ENCODE data around the gene KIRREL1.

KIRREL1 gene

DNA sequence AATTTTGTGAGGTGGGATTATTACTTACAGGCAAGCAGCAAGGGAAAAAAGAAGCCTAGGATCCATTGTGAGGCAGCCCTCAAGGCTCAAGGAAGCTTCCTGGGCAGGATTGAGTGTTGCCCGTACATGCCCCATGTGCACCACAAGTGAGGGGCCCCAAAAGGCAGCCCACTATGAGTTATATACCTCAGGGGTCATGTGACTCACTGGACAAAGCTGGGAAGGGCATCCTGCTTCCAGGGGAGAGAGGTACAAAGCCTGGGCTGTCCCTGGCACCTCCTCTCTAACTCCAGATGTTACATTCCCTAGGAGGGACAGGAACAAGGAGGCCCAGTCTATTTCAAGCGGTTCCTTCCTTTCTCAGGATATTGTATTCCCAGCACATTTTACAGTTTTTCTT, 153.3 kb downstream of the KIRREL1 start:
- ChIA-PET POLR2A (no interaction called here), CTCF (interaction anchor here (0.9 to 2.1 kb wide), 3 partner anchors 22 to 26 kb away, joined by 4 to 8 read pairs (median 4); no protein-coding TSS in a partner anchor)
- DNase-seq (ENCODE audit: low read depth, low spot score) = no peak
- no peak overlapping the region for H3K4me3 ChIP-seq (ENCODE audit: low read depth, low read length)
- TF ChIP-seq, protein P1, sequence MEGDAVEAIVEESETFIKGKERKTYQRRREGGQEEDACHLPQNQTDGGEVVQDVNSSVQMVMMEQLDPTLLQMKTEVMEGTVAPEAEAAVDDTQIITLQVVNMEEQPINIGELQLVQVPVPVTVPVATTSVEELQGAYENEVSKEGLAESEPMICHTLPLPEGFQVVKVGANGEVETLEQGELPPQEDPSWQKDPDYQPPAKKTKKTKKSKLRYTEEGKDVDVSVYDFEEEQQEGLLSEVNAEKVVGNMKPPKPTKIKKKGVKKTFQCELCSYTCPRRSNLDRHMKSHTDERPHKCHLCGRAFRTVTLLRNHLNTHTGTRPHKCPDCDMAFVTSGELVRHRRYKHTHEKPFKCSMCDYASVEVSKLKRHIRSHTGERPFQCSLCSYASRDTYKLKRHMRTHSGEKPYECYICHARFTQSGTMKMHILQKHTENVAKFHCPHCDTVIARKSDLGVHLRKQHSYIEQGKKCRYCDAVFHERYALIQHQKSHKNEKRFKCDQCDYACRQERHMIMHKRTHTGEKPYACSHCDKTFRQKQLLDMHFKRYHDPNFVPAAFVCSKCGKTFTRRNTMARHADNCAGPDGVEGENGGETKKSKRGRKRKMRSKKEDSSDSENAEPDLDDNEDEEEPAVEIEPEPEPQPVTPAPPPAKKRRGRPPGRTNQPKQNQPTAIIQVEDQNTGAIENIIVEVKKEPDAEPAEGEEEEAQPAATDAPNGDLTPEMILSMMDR (IDR thresholded peaks at IDR 0.05; ENCODE audit: insufficient read depth, low read length, missing control alignments) = no peak

DNA sequence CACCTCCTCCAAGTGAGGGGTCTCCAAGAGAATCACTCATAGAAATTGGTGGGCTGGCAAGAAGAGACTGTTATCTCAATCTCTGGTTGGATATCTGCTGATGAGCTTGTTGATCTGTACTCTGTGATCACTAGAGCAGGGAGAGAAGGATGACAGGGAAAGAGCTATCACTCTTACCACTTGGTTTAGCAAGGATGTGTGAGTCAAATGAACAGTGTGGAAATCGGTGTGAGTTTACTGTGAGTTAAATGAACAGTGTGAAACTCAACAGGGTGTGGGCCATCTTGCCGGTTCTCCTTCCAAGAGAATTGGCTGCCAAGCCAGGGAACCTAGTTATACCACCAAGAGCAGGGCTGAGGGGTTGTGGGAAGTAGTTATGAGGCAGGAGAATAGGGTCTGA, 154.0 kb downstream of the KIRREL1 start:
- ChIA-PET POLR2A (no interaction called here), CTCF (interaction anchor here (0.6 to 1.7 kb wide), 3 partner anchors 19 to 27 kb away, joined by 3 to 4 read pairs (median 4); a partner anchor contains a TSS)
- no peak for DNase-seq (ENCODE audit: low read depth, low spot score)
- TF ChIP-seq, protein P1 (IDR thresholded peaks at IDR 0.05; ENCODE audit: insufficient read depth, low read length, missing control alignments) = no peak
- H3K4me3 ChIP-seq (ENCODE audit: low read depth, low read length) = no peak overlapping the region

DNA sequence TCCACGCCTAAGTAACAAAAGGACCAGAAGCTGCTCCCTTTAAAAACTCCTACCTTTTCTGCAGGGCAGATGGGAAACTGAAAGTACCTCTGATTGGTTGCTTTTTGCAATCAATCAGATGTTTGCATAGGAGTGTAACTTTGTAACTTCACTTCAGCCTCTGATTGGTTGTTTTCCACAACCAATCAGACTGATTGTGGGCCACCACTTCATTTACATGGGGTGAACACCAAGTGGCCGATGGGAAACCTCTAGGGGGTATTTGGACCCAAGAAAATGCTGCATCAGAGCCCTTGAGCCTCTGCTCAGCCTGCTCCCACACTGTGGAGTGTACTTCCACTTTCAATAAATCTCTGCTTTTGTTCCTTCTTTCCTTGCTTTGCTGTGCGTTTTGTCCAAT, 154.4 kb downstream of the KIRREL1 start:
- no peak for DNase-seq (ENCODE audit: low read depth, low spot score)
- ChIA-PET POLR2A (no interaction called here), CTCF (interaction anchor here (0.6 kb wide), 1 partner anchor 20 kb away, joined by 3 read pairs; a partner anchor contains a TSS)
- TF ChIP-seq, protein P1 (IDR thresholded peaks at IDR 0.05; ENCODE audit: insufficient read depth, low read length, missing control alignments) = no peak
- no peak overlapping the region for H3K4me3 ChIP-seq (ENCODE audit: low read depth, low read length)

DNA sequence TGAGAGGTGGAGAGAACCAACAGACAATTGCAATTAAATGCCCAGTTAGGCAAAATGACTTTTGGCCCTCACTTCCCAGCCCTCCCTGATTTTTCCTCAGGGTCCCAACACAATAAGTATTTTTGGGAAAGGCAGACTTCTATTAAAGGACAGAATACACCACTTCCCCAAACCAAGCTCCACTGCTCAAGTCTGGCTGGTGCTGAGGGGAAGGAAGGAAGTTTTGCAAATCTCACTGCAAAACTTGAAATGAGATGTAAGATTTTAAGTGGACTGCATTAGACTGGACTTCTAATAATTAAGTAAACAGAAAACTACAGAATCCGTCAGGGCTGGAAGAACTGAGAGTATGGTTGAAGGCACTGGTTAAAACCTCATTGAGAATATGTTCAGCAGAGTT, 155.0 kb downstream of the KIRREL1 start:
- no peak for DNase-seq (ENCODE audit: low read depth, low spot score)
- H3K4me3 ChIP-seq (ENCODE audit: low read depth, low read length) = no peak overlapping the region
- POLR2A ChIA-PET = no interaction called here
- TF ChIP-seq, protein P1 (IDR thresholded peaks at IDR 0.05; ENCODE audit: insufficient read depth, low read length, missing control alignments) = no peak
- CTCF ChIA-PET = no interaction called here

DNA sequence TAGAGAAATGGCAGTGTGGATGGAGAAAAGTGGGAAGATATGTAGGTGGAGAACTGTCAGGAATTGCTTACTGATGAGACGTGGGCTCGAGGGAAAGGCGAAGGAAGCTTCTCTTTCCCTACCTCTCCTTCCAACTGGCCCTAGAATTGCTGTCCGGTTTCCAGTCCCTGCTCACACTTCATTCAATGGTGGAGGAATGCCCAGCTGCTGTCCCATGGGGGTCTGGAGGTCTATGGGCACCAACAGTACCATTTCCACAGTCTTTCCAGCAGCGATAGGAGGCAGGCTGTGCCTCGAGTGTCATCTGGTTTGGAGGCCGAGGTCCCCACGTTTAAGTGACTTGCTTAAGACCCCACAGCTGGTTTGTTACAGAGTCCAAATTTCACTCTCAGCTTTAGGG, 155.7 kb downstream of the KIRREL1 start:
- CTCF ChIA-PET = no interaction called here
- DNase-seq (ENCODE audit: low read depth, low spot score) = no peak
- peak overlapping the region; percentile 49 for H3K4me3 ChIP-seq (ENCODE audit: low read depth, low read length)
- POLR2A ChIA-PET = no interaction called here
- TF ChIP-seq, protein P1 (IDR thresholded peaks at IDR 0.05; ENCODE audit: insufficient read depth, low read length, missing control alignments) = no peak
